ENCODE measurements around the gene PGS1. TPM values are rescaled to one million over a fixed set of nuclear protein-coding genes. Genes with fewer than 3 reads are reported as not detected.

PGS1 gene
- total RNA-seq, 1 donor, result 62.8 TPM

DNA sequence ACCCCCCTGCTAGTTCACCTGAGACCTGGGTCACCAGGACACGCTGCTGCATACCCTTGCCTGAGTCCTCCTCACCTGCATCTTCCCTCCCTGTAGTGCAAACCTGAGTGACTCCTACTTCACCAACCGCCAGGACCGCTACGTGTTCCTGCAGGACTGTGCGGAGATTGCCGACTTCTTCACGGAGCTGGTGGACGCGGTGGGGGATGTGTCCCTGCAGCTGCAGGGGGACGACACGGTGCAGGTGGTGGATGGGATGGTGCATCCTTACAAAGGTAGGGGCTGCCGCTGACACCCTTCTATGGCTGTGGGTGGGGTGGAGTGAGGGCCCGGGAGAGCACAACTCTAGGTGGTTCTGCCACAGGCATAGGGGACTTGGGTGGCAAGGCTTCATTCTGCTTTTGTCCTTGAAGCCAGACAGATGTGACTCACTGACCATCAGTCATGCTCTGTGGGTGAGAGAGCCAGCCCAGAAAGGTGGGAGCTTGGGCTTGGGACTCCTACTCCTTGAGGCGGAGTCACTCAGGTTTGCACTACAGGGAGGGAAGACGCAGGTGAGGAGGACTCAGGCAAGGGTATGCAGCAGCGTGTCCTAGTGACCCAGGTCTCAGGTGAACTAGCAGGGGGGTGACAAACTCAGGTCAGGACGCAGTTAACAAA lies 22.3 kb downstream of the PGS1 start:
- H3K9me3 ChIP-seq (ENCODE audit: low read depth, low read length), result no peaks in the 10 kb centered on the region
- H3K27me3 ChIP-seq (ENCODE audit: insufficient read depth, low read length), result no peaks in the 10 kb centered on the region
- H3K4me3 ChIP-seq (ENCODE audit: low read length), result no peak overlapping the region
- H3K4me1 ChIP-seq (ENCODE audit: insufficient read depth, low read length), result peaks cover 7% of the 10 kb centered on the region

DNA sequence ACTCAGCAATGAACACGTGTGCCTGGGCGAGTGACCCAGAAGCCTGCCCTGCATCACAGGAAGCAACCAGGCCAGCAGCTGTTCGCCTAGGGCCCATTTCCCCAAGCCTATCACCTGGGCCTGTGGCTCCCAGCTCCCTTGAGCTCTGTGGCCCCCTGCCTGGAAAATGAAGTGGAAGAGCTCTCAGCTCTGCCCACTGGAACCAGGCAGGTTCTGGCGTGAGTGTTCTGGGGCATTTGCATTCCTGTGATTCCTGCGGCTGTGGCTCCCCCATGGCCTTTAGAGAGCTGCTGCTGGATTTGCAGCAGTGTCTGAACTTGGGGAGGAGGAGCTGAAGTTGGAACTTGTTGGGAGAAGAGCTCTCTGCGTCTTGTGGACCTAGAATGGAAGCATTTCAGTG lies 22.8 kb downstream of the PGS1 start:
- H3K4me1 ChIP-seq (ENCODE audit: insufficient read depth, low read length), result peaks cover 7% of the 10 kb centered on the region
- H3K27me3 ChIP-seq (ENCODE audit: insufficient read depth, low read length), result no peaks in the 10 kb centered on the region
- no peaks in the 10 kb centered on the region for H3K9me3 ChIP-seq (ENCODE audit: low read depth, low read length)
- H3K4me3 ChIP-seq (ENCODE audit: low read length), result no peak overlapping the region

DNA sequence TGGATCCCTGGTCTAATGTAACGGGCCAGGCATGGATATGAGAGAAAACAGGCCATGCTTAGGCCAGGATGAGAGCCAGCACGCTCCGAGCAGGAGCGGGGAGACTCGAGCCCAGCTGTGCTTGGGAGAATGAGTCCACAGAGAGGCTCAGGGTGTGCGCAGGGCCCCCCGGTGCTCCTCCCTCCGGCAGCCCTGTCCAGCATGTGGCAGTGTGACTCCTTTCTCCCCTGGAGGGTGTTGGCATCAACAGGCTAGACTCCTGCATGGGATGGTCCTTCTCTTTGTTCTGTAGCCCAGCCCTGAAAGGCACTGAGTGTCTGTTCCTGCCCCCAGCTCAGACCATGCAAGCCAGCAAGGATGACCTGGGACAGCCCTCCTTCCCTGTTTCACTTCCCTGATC lies 23.4 kb downstream of the PGS1 start:
- H3K4me3 ChIP-seq (ENCODE audit: low read length), result no peak overlapping the region
- peaks cover 11% of the 10 kb centered on the region for H3K4me1 ChIP-seq (ENCODE audit: insufficient read depth, low read length)
- no peaks in the 10 kb centered on the region for H3K27me3 ChIP-seq (ENCODE audit: insufficient read depth, low read length)
- H3K9me3 ChIP-seq (ENCODE audit: low read depth, low read length), result no peaks in the 10 kb centered on the region

DNA sequence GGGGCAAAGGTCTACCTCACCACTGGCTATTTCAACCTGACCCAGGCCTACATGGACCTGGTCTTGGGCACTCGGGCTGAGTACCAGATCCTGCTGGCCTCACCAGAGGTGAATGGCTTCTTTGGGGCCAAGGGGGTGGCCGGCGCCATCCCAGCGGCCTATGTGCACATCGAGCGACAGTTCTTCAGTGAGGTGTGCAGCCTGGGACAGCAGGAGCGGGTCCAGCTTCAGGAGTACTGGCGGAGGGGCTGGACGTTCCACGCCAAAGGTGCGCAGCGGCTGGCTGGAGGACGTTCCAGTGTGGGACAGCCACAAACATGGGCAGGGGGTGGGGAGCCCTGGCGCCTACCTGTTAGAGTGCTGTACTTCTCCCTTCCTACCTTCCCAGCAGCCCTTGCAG lies 25.4 kb downstream of the PGS1 start:
- Histone ChIP-seq H3K9me3 (ENCODE audit: low read depth, low read length) (no peaks in the 10 kb centered on the region), H3K27me3 (ENCODE audit: insufficient read depth, low read length) (no peaks in the 10 kb centered on the region)

DNA sequence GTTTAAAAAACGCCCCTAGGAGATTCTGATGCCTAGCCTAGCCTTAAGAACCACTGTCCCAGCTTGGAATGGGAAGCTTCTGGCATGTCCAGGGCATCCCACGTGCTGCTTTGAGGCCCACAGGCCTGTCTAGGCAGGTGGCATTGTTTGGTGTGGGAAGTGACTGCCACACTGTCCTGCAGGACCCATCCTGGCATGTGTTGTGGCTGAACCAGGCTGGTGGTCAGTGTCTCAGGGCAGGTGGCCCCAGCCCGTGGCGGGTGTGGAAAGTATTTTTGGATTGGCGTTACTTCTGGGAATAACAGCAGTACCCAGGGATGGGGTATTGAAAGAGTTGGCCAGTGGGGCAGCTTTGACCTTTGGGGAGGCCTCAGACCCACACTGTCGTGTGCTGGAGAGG lies 27.9 kb downstream of the PGS1 start:
- Histone ChIP-seq H3K9me3 (ENCODE audit: low read depth, low read length) (no peaks in the 10 kb centered on the region), H3K4me1 (ENCODE audit: insufficient read depth, low read length) (peaks cover 12% of the 10 kb centered on the region), H3K4me3 (ENCODE audit: low read length) (no peak overlapping the region), H3K27me3 (ENCODE audit: insufficient read depth, low read length) (no peaks in the 10 kb centered on the region)

More for the DNA sequence above, 25.4 kb downstream of the PGS1 start:
- H3K4me1 ChIP-seq (ENCODE audit: insufficient read depth, low read length), result peaks cover 11% of the 10 kb centered on the region
- H3K4me3 ChIP-seq (ENCODE audit: low read length), result no peak overlapping the region

DNA sequence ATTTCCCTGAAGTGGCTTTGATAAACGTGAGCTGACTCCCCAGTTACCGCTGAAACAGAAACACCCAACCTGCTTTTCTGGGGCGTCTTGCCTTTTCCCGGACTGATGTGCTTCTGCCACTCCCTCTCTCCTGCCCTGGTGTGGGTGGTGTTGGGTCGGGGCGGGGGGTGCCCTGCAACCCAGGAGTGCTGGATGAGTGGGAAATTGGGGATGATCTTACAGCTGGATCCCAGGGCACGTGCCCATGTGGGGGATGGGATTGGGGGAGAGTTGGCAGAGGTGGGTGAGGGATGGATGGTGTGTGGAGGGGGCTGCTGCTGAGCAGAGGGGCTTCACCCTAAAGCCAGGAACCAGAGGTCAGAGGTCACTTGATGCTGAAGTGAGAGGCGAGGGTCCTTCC lies 28.5 kb downstream of the PGS1 start:
- no peak overlapping the region for H3K4me3 ChIP-seq (ENCODE audit: low read length)
- peaks cover 12% of the 10 kb centered on the region for H3K4me1 ChIP-seq (ENCODE audit: insufficient read depth, low read length)
- H3K9me3 ChIP-seq (ENCODE audit: low read depth, low read length), result no peaks in the 10 kb centered on the region
- H3K27me3 ChIP-seq (ENCODE audit: insufficient read depth, low read length), result no peaks in the 10 kb centered on the region

DNA sequence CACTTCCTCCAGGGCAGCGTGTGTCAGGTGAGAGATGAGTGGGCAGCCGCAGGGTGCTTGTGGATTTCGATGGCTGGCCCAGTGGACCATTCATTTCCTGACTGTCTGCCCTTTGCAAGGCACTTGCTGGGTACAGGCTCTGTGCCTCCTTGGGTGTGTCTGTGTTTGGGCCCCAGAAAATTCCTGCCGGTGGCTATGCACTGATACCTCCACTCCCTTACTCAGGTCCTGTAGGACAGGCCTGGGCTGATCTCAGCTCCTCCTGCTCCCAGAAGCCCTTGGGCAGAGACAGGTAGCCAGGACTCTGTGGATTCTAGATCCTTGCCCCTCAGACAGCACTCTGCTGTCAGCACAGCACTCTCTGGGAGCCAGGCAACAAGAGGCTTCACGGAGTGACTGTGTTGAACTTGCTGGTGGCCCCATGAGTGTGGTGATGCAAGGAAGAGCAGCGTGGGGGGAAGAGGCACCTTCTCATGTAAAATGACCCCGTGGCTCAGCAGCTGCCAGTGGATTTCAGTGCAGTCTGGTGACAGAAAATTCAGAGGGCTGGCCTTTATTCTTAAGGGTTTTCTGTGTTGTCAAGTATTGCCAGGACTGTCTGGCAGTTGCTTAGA lies 29.0 kb downstream of the PGS1 start:
- Histone ChIP-seq H3K4me1 (ENCODE audit: insufficient read depth, low read length) (peaks cover 17% of the 10 kb centered on the region), H3K9me3 (ENCODE audit: low read depth, low read length) (no peaks in the 10 kb centered on the region), H3K27me3 (ENCODE audit: insufficient read depth, low read length) (no peaks in the 10 kb centered on the region), H3K4me3 (ENCODE audit: low read length) (no peak overlapping the region)

DNA sequence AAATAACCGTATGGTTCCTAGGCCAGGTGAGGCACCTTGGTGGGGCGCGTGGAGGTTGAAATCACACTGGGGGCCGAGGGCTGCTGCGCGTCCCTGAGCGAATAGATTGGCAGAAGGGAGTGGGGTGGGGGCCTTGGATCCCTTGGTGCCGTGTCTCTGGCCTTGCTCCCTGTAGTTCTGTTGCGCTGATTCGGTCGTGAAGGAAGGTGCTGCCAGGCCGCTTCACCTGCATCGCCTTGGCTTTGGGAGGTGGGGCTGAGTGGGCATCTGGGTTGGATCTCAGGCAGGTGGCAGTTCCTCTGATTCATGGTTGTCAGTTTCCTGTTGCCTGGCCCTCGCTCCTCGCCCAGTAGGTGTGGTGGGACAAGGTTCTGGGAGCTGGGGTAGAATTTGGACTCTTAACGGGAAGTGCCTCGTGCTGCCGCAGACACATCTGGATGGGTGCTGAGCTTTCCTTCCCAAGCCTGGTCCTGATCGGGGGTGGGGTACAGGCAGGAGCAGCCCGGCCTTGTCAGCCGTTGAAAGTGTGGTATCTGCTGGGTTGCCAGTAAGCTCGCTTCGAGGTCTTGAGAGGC lies 30.1 kb downstream of the PGS1 start:
- H3K9me3 ChIP-seq (ENCODE audit: low read depth, low read length), result no peaks in the 10 kb centered on the region
- H3K4me1 ChIP-seq (ENCODE audit: insufficient read depth, low read length), result peaks cover 28% of the 10 kb centered on the region

DNA sequence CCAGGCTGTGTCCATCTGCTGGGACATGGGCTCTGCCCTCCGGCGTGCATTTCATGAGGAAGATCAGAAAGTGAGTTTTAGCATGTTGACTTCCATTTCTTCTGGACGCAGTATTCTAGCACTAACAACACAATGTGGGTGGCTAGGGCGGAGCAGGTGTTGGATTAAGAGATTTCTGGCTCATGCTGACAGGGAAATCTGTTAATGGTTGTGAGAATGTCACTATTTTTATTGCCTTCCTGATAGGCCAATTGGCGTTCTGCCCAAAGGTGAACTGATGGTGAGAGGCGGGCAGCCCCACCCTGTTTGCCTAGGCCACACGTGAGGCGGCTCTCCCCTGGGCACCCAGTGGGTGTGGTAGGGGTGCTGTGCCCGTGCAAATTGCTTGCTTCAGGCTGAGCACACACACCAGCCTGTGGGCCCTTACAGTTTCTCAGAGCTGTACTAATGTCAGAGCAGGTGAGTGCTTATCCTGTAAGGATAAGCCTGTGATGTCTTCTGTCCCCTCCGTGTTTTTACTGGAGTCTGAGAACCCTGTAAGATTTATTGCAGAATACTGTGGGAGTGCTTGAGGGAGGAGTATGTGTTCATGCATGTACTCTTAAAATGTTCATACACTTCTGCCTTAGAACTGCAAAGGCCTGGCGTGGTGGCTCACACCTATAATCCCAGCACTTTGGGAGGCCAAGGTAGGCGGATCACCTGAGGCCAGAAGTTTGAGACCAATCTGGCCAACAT lies 30.9 kb downstream of the PGS1 start:
- no peaks in the 10 kb centered on the region for H3K27me3 ChIP-seq (ENCODE audit: insufficient read depth, low read length)
- H3K4me1 ChIP-seq (ENCODE audit: insufficient read depth, low read length), result peaks cover 36% of the 10 kb centered on the region
- no peak overlapping the region for H3K4me3 ChIP-seq (ENCODE audit: low read length)
- H3K9me3 ChIP-seq (ENCODE audit: low read depth, low read length), result no peaks in the 10 kb centered on the region

More for the DNA sequence above, 30.1 kb downstream of the PGS1 start:
- Histone ChIP-seq H3K27me3 (ENCODE audit: insufficient read depth, low read length) (no peaks in the 10 kb centered on the region), H3K4me3 (ENCODE audit: low read length) (no peak overlapping the region)

DNA sequence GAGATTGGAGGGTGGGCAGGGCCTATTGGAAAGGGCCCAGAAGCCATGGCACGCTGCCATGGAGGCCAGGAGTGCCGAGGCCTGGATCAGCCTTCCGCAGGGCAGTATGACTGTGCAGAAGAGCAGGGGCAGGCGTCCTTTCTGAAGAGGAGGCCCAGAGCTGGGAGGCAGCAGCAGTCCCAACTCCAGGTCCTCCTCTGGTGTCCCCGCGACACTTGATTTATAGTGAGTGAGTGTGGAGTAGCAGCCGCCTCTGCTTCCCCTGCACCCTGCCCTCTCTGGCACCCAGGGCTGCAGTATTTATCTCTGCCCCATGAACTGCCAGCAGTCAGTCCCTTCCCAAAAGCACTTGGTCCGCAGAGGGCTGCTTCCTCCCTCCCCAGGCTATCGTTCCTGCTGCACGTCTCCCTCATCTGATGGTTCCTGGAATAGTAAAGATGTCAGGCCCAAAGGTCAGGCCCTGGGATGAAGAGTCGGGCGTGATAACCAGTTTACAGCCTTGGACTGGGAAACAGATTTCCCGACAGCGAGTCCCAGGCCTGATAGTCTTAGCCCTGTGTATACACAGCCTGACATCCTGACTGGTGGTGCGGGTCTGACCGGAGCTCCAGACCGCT lies 32.9 kb downstream of the PGS1 start:
- Histone ChIP-seq H3K4me1 (ENCODE audit: insufficient read depth, low read length) (peaks cover 56% of the 10 kb centered on the region), H3K27me3 (ENCODE audit: insufficient read depth, low read length) (no peaks in the 10 kb centered on the region), H3K9me3 (ENCODE audit: low read depth, low read length) (no peaks in the 10 kb centered on the region), H3K4me3 (ENCODE audit: low read length) (no peak overlapping the region)

DNA sequence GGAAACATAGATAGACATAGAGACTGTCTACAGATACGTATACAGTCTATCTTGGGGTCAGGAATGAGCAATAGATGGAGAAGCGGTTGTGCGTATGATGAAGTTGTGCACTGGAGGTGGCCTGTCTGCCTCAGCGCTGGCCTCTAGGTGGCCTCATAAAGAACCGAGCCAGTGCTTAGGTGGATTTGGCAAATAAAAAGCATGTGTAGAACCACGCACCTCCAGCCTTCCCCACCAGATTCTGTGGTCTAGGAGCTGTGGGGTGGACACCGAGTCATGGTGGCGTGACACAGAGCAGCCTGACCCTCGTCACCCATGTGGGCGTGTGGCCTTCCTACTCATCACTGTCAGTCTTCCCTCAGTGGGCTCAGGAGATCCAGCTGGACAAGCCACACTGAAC lies 34.0 kb downstream of the PGS1 start:
- Histone ChIP-seq H3K4me1 (ENCODE audit: insufficient read depth, low read length) (peaks cover 63% of the 10 kb centered on the region), H3K27me3 (ENCODE audit: insufficient read depth, low read length) (no peaks in the 10 kb centered on the region), H3K9me3 (ENCODE audit: low read depth, low read length) (no peaks in the 10 kb centered on the region), H3K4me3 (ENCODE audit: low read length) (no peak overlapping the region)

DNA sequence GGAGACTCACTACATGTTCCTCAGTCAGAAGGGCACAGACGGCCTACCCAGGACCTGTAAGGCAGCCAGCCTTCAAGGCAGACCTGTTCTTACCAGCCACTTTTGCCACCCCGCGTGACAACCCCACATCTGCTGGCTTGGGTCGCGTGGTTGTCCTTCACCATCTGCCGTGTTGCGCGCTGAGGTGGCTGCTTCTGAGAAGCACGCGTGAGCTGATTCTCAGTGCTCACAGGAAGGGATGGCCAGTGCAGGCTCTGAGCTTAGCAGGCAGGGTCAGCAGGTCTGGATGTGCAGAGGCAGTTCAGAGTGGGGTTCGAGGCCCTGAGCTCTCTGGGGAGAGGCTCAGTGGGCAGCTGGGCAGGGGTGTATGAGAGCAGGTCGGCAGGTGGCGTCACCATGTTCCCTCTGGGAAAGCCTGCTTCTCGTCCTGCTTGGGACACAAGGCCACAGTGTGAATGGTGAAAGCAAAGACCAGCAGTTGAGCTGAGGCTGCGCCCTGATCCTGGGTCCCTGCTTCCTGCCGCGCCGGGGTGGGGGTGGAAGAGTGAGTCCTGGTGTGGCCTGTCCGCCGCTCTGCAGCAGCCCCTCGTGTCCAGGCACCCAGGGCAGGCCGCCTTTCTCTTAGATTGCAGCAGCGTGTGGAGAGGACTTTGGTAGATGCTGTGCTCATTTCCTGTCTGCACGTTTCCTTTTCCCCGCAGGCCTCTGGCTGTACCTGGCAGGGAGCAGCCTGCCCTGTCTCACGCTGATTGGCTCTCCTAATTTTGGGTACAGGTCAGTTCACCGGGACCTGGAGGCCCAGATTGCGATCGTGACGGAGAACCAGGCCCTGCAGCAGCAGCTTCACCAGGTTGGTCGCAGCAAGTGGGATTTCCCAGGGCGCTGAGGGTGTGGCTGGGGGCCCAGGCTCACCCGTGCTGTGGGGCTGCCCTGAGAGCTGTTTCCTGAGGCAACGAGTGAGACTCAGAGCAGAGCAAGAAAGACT lies 36.0 kb downstream of the PGS1 start:
- H3K4me1 ChIP-seq (ENCODE audit: insufficient read depth, low read length), result peaks cover 75% of the 10 kb centered on the region
- no peaks in the 10 kb centered on the region for H3K9me3 ChIP-seq (ENCODE audit: low read depth, low read length)
- peak overlapping the region; percentile 4 for H3K4me3 ChIP-seq (ENCODE audit: low read length)
- no peaks in the 10 kb centered on the region for H3K27me3 ChIP-seq (ENCODE audit: insufficient read depth, low read length)

DNA sequence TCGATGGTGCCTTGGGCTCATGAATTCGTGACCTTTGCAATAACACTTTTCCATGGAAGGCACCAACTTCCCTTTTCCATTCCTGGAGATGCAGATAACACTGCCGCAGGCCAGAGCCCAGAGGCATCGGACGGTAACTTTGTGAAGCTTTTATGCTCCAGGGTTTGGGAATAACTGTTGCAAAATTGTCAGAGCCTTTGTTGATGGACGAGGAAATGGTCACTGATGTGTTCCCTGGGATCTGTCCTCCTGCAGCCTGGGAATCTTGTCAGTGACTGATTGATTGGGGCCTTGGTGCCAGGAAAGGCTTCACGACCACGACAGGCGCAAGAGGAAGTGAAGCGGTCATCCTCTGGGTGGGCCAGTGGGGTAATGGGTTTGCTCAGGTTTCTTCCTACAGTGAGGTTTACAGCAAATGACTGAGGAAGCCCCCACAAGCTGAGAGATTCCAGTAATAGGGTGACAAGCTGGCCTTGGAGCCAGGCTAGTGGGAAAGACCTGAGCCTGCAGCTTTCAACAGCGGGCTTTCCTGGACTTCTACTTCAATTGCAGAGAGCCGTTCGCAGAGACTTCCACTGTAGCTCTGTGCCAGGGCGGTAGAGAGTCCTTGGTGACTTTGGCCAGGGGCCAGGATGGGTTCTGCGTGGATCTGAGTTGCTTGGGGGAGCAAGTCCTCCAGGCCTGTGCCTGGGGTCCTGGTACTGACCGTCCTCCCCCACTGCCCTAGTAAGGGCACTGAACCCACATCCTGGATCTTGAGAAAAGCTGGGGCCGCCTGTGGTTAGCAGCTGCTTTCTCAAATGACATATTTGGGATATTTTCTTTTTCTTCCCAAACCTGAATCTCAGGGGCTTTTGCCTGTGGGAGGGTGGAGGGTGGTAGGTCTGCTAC lies 37.6 kb downstream of the PGS1 start:
- Histone ChIP-seq H3K4me3 (ENCODE audit: low read length) (peak overlapping the region; percentile 4), H3K9me3 (ENCODE audit: low read depth, low read length) (no peaks in the 10 kb centered on the region), H3K4me1 (ENCODE audit: insufficient read depth, low read length) (peaks cover 81% of the 10 kb centered on the region), H3K27me3 (ENCODE audit: insufficient read depth, low read length) (no peaks in the 10 kb centered on the region)
